Uterus (tissue), 4 donors: Measurements from ENCODE around the gene DMAP1. TPM values are rescaled to one million over a fixed set of nuclear protein-coding genes. Genes with fewer than 3 reads are reported as not detected.

Experiments
- DNase-seq, 2 donors: peaks; one replicate each; pipeline ENCODE4 v3.0.0-alpha.2; 2019 to 2020
- H3K27ac ChIP-seq, 2 donors: fragments of 200-600 bp; sonication (generic); 1 replicate in 1 of 2; 2 replicates in 1 of 2; pipeline ENCODE4 v1.5.1; 2016 to 2018
- H3K27me3 ChIP-seq, 2 donors: fragments of 200-600 bp; sonication (generic); one replicate each; pipeline ENCODE4 v1.5.1; 2018 to 2019; ENCODE audit warnings: control low read depth in 1 of 2
- H3K36me3 ChIP-seq, 2 donors: fragments of 200-600 bp; sonication (generic); one replicate each; pipeline ENCODE4 v1.5.1; 2019; ENCODE audit warnings: control low read depth in 1 of 2
- H3K4me1 ChIP-seq, 2 donors: fragments of 200-600 bp; sonication (generic); one replicate each; pipeline ENCODE4 v1.5.1; 2018 to 2019; ENCODE audit warnings: control low read depth in 1 of 2
- H3K4me3 ChIP-seq, 2 donors: fragments of 200-600 bp; sonication (generic); 1 replicate in 1 of 2; 2 replicates in 1 of 2; pipeline ENCODE4 v1.5.1; 2018 to 2019; ENCODE audit warnings: mild to moderate bottlenecking in 1 of 2
- H3K9me3 ChIP-seq, 2 donors: fragments of 200-600 bp; sonication (generic); one replicate each; pipeline ENCODE4 v1.5.1; 2019; ENCODE audit warnings: control low read depth in 1 of 2
- POLR2A ChIP-seq, 2 donors: fragments of 450-650 bp; IDR thresholded peaks; one replicate each; pipeline ENCODE4 v1.6.1; 2016; ENCODE audit warnings: antibody characterized with exemption in 2 of 2, mild to moderate bottlenecking in 1 of 2, moderate library complexity in 1 of 2
- intact Hi-C: fragments of 100-400 bp; cut with DNase I; formaldehyde crosslinking; loops from one replicate; pipeline ENCODE4 v1.15.1; 2023; ENCODE audit warnings: low total_unique reads
- total RNA-seq, 4 donors: library from RNA; depleted of rRNA in 3 of 4; stranded (reverse); fragments of >200 nt in 3 of 4; gene quantifications; one replicate each; pipeline versions ENCODE4 v1.1.0 to v1.2.4, GENCODE V29; 2014 to 2023
- TF ChIP-seq, protein P1 (sequence below), 4 experiments: fragments of 200-600 bp in 2 of 4; fragments of 450-650 bp in 2 of 4; sonication (generic) in 2 of 4; IDR thresholded peaks; one replicate each; pipeline ENCODE4 v1.5.1; 2016 to 2019; ENCODE audit warnings: antibody characterized with exemption in 4 of 4, mild to moderate bottlenecking in 2 of 4, moderate library complexity in 1 of 4
- donor health status: DM: yes; HTN: yes; CAD: no.

DMAP1 gene
- total RNA-seq, 4 donors from 2014 or later = 11.0 to 46.0 (median 25.3) TPM

DNA sequence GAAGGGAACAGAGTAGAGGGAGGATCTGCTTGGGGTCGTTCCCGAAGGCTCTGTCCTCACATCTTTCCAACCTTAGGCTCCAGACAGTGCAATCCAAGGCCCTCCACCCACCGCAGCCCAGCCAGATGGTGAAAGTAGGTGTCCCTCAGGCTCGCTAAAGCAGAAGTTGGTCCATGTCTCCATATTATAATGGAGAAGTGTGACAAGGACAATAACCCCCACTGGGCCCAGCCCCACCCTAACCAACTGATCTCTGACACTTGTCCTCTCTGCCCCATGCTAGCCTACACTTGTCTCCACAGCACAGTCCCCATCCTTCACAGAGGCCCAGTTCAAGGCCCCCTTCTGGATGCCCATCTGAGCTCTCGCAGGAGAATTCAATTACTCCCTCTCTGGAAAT lies 48.7 kb downstream of the DMAP1 start:
- no peak for DNase-seq
- Histone ChIP-seq H3K27ac (no peak overlapping the region), H3K27me3 (no peaks in the 10 kb centered on the region), H3K36me3 (no peaks in the 10 kb centered on the region), H3K4me1 (no peaks in the 10 kb centered on the region), H3K9me3 (no peaks in the 10 kb centered on the region), H3K4me3 (no peak overlapping the region)
- intact Hi-C loops = no loop called here
- no peak for TF ChIP-seq POLR2A (IDR thresholded peaks at IDR 0.05)
- TF ChIP-seq, protein P1, sequence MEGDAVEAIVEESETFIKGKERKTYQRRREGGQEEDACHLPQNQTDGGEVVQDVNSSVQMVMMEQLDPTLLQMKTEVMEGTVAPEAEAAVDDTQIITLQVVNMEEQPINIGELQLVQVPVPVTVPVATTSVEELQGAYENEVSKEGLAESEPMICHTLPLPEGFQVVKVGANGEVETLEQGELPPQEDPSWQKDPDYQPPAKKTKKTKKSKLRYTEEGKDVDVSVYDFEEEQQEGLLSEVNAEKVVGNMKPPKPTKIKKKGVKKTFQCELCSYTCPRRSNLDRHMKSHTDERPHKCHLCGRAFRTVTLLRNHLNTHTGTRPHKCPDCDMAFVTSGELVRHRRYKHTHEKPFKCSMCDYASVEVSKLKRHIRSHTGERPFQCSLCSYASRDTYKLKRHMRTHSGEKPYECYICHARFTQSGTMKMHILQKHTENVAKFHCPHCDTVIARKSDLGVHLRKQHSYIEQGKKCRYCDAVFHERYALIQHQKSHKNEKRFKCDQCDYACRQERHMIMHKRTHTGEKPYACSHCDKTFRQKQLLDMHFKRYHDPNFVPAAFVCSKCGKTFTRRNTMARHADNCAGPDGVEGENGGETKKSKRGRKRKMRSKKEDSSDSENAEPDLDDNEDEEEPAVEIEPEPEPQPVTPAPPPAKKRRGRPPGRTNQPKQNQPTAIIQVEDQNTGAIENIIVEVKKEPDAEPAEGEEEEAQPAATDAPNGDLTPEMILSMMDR (IDR thresholded peaks at IDR 0.05) = no peak

DNA sequence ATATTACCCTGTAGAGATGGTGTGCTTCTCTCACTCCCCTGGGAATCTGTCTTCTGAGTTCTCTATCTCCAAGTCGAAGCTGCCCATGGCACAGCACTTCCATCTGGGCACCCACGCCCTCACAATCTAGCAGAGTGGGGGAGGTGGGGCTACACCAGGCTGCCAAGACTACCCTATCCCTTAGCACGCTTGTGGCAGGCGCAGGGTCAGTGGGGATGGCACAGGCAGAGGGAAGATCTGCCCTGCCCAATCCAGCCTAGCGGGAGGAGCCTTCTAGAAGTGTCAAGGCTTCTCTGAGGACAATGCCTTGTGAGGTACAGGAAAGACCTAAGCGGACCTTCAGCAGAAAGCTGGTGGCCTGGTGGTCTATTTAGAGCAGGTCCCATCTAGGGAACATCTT lies 49.1 kb downstream of the DMAP1 start:
- no peak for DNase-seq
- intact Hi-C loops = no loop called here
- H3K27me3 ChIP-seq = no peaks in the 10 kb centered on the region
- TF ChIP-seq, protein P1 (IDR thresholded peaks at IDR 0.05) = no peak
- TF ChIP-seq POLR2A (IDR thresholded peaks at IDR 0.05) = no peak
- H3K27ac ChIP-seq = no peak overlapping the region
- no peaks in the 10 kb centered on the region for H3K9me3 ChIP-seq
- no peaks in the 10 kb centered on the region for H3K4me1 ChIP-seq
- no peak overlapping the region for H3K4me3 ChIP-seq
- no peaks in the 10 kb centered on the region for H3K36me3 ChIP-seq

DNA sequence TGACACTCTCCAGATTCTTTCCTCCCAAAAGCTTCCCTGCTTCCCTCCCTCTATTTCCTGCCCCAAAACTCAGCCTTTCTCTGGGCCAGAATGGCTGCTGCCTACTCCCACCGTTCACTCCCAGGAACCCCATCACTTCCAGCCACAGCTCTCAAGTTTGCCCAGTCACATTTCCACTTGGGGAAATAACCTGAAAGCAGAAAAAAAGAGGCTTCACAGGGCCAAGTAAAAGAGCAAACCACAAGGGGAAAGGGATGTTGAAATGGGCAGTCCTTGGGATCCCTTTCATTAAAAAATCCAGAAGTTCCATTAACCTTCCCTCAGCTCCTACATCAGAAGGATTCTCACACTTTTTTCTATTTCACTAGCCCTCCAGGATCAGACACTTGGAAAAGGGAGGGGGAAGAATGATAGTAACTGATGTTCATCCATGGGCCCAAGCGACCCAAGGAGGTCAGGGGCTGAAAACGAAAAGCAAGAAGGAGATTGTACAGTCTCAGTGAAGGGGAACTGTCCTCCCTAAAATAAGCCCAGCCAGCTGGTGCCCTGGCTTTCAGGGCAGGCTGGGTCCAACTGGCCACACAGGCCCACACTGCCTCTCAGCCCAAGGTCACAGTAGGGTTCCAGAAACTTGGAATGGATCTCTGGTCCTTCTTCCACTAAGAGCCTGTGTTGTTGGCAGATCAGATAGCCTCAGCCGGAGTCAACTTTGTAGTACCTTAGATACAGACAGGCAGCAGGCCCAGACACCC lies 49.7 kb downstream of the DMAP1 start:
- Histone ChIP-seq H3K4me1 (no peaks in the 10 kb centered on the region), H3K27me3 (no peaks in the 10 kb centered on the region), H3K4me3 (no peak overlapping the region), H3K9me3 (no peaks in the 10 kb centered on the region), H3K27ac (no peak overlapping the region), H3K36me3 (no peaks in the 10 kb centered on the region)
- TF ChIP-seq, protein P1 (IDR thresholded peaks at IDR 0.05) = no peak
- no peak for TF ChIP-seq POLR2A (IDR thresholded peaks at IDR 0.05)
- intact Hi-C loops = no loop called here
- no peak for DNase-seq

DNA sequence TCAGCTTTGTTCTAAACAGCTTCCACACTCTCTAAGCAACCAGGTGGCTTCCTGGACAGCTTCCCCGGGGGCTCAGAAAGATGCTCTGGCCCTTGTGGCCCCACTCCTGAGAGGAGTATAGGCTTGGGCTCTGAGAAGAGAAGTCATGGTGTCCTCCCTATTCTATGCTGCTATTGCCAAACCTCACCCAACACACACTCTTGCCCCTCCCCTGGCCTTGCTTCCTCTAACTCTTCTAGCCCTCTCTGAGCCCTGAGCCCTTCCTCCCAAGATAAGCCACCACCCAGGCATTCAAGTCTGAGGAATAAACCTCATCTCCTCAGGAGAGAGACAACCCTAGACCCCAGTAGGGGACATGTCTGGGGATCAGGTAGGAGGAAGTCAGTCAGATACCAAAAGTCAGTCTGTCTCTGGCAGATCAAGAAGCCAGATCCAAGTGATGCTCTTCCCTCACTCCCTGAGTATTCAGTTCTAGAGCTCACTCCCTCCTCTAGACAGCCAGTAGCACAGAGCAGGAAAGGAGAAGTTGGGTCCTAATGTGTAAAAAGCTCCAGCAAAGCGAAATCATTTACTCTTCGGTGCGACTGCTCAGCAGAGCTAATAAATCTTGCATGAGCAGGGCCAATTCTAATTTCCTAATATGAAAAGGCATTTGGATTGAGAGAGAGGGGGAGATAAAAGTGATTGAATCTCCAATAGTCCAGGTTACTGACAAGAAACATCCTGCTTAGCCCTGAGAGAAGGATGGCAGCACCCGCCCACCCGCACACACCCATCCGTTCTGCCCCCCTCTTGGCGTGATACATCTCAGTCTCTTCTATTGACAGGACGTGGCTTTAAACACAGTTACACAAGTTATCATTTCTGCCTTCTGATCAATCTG lies 50.5 kb downstream of the DMAP1 start:
- no peaks in the 10 kb centered on the region for H3K36me3 ChIP-seq
- no peak overlapping the region for H3K27ac ChIP-seq
- no peaks in the 10 kb centered on the region for H3K4me1 ChIP-seq
- no peak for DNase-seq
- H3K4me3 ChIP-seq = no peak overlapping the region
- intact Hi-C loops = no loop called here
- TF ChIP-seq POLR2A (IDR thresholded peaks at IDR 0.05) = no peak
- TF ChIP-seq, protein P1 (IDR thresholded peaks at IDR 0.05) = no peak
- H3K27me3 ChIP-seq = no peaks in the 10 kb centered on the region
- H3K9me3 ChIP-seq = no peaks in the 10 kb centered on the region

DNA sequence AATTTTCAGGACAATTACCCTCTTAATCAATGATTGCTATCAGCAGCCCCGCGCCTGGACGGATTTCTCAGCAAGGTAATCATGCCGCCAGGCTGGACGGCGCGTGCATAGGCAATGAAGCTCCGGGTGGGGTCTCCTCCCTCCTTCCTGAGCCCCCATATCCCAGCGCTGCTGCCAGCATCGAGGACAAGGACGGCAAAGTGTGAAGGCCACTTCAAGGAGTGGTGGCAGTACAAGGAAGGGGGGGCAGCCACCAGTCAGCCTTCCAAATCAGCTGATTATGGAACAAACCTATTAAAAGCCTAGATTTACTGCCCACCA lies 51.1 kb downstream of the DMAP1 start:
- intact Hi-C loops = no loop called here

More for the DNA sequence above, 51.1 kb downstream of the DMAP1 start:
- Histone ChIP-seq H3K36me3 (no peaks in the 10 kb centered on the region), H3K4me3 (no peak overlapping the region), H3K27ac (no peak overlapping the region), H3K4me1 (no peaks in the 10 kb centered on the region), H3K9me3 (no peaks in the 10 kb centered on the region), H3K27me3 (no peaks in the 10 kb centered on the region)
- no peak for TF ChIP-seq POLR2A (IDR thresholded peaks at IDR 0.05)
- TF ChIP-seq, protein P1 (IDR thresholded peaks at IDR 0.05) = no peak
- no peak for DNase-seq
